ENCODE measurements around the gene KRTAP1-1. TPM values are rescaled to one million over a fixed set of nuclear protein-coding genes. Genes with fewer than 3 reads are reported as not detected.

KRTAP1-1 gene
- total and polyA plus RNA-seq, 2 experiments from 2014 or later: not detected

GRCh38 chr17:41061964-41062363, 20.7 kb upstream of the KRTAP1-1 start:
- Histone ChIP-seq H3K4me3 (no peak overlapping the region), H3K27ac (ENCODE audit: low read depth) (no peak overlapping the region), H3K27me3 (ENCODE audit: insufficient read depth) (no peaks in the 10 kb centered on the region), H3K79me2 (replicated peaks; ENCODE audit: insufficient read depth) (no peaks in the 10 kb centered on the region), H3K9me2 (ENCODE audit: insufficient read depth) (no peaks in the 10 kb centered on the region; the same call in 1 of the 2 replicates), H3K4me1 (ENCODE audit: insufficient read depth) (0 out of 2 replicates have a peak, but pooled peaks cover 6% of the 10 kb centered on the region), H3K4me2 (no peak overlapping the region), H4K20me1 (replicated peaks; ENCODE audit: insufficient read depth) (no peaks in the 10 kb centered on the region), H3K36me3 (ENCODE audit: insufficient read depth) (no peaks in the 10 kb centered on the region), H3F3A (replicated peaks; ENCODE audit: low read depth) (no peaks in the 10 kb centered on the region), H2AFZ (no peak overlapping the region)
- no peak overlapping the region for H3K4me3 Mint-ChIP-seq
- H3K27ac Mint-ChIP-seq: no peak overlapping the region
- 0 out of 3 replicates have a peak, but pooled peaks cover 3% of the 10 kb centered on the region for H3K9me3 Mint-ChIP-seq
- no peaks in the 10 kb centered on the region for H3K27me3 Mint-ChIP-seq (ENCODE audit: insufficient read depth, low read depth, poor library complexity)
- no peak for ATAC-seq
- DNase-seq (ENCODE audit: low spot score): no peak
- H3K4me1 Mint-ChIP-seq: peaks cover 4% of the 10 kb centered on the region
- TF ChIP-seq EZH2phosphoT487 (IDR thresholded peaks at IDR 0.05; ENCODE audit: unreplicated experiment): no peak
- TF ChIP-seq ZNF462 (CRISPR knock-in tag; IDR thresholded peaks at IDR 0.05): no peak
- TF ChIP-seq STAT1 (IDR thresholded peaks at IDR 0.05; ENCODE audit: unreplicated experiment): no peak
- no peak for TF ChIP-seq REST (IDR thresholded peaks at IDR 0.05; ENCODE audit: unreplicated experiment)
- TF ChIP-seq JUNB (IDR thresholded peaks at IDR 0.05; ENCODE audit: unreplicated experiment): no peak
- no peak for TF ChIP-seq POLR2AphosphoS5 (IDR thresholded peaks at IDR 0.05; ENCODE audit: low read depth)
- TF ChIP-seq EZH2 (IDR thresholded peaks at IDR 0.05; ENCODE audit: low read depth, unreplicated experiment): no peak
- TF ChIP-seq CREB1 (CRISPR knock-in tag; IDR thresholded peaks at IDR 0.05; ENCODE audit: low read depth): no peak
- H3K36me3 Mint-ChIP-seq (ENCODE audit: low read depth): no peaks in the 10 kb centered on the region

Data from GM23338 (cell line).